Stomach (tissue), 4 donors: ENCODE measurements around the gene ANKRD28.

Experiments
- EP300 ChIP-seq: sonication (generic); formaldehyde crosslinking; IDR thresholded peaks from one replicate; pipeline ENCODE4 v1.6.1; 2017; ENCODE audit warnings: antibody characterized with exemption
- POLR2AphosphoS5 ChIP-seq, 3 donors: sonication (generic); formaldehyde crosslinking; IDR thresholded peaks; one replicate each; pipeline ENCODE4 v1.6.1; 2016; ENCODE audit warnings: antibody characterized with exemption in 3 of 3

- TF ChIP-seq EP300 (no peak), POLR2AphosphoS5 (IDR thresholded peaks at IDR 0.05) (no peak)
Observed at GRCh38 chr3:15809313-15809712, 11.5 kb upstream of the ANKRD28 start.
